GM12878 (cell line): ENCODE results near the gene KLRK1.

ENCODE experiments used
- BHLHE40 ChIP-seq, 2 experiments: fragments of 450-650 bp in 1 of 2; IDR thresholded peaks; 2 replicates each; pipeline ENCODE4 v1.6.1; 2011 to 2017; ENCODE audit warnings: low read depth in 2 of 2, borderline replicate concordance in 1 of 2, improper control_type of control experiment in 1 of 2, low read length in 1 of 2, mild to moderate bottlenecking in 1 of 2
- BMI1 ChIP-seq: fragments of 450-650 bp; IDR thresholded peaks from 2 replicates; pipeline ENCODE4 v1.6.1; 2016; ENCODE audit warnings: mild to moderate bottlenecking, moderate library complexity, borderline replicate concordance
- CTCF ChIP-seq, 3 experiments: IDR thresholded peaks in 2 of 3; conservative IDR thresholded peaks in 1 of 3; 2 replicates each; pipeline ENCODE4 v1.5.1; 2011; ENCODE audit warnings: low read depth in 3 of 3, low read length in 3 of 3, mild to moderate bottlenecking in 3 of 3, control low read depth in 2 of 3, moderate library complexity in 2 of 3, inconsistent platforms in 1 of 3, mixed read lengths in 1 of 3; ENCODE audit not compliant: control insufficient read depth in 2 of 3, insufficient read depth in 1 of 3; ENCODE audit errors: extremely low read depth in 1 of 3
- NBN ChIP-seq: fragments of 450-650 bp; IDR thresholded peaks from 2 replicates; pipeline ENCODE4 v1.6.1; 2016
- PKNOX1 ChIP-seq: fragments of 450-650 bp; IDR thresholded peaks from 2 replicates; pipeline ENCODE4 v1.6.1; 2016; ENCODE audit warnings: mild to moderate bottlenecking
- RAD21 ChIP-seq: IDR thresholded peaks from 2 replicates; pipeline ENCODE4 v1.6.1; 2011; ENCODE audit warnings: mild to moderate bottlenecking, low read depth, low read length, moderate library complexity; ENCODE audit not compliant: insufficient read depth
- RELB ChIP-seq: fragments of 450-650 bp; IDR thresholded peaks from 2 replicates; pipeline ENCODE4 v1.6.1; 2017; ENCODE audit warnings: low read depth, mild to moderate bottlenecking, moderate library complexity
- SREBF2 ChIP-seq: IDR thresholded peaks from 2 replicates; pipeline ENCODE4 v1.6.1; 2012; ENCODE audit warnings: mild to moderate bottlenecking, low read length
- TAF1 ChIP-seq: IDR thresholded peaks from 2 replicates; pipeline ENCODE4 v1.6.1; 2011; ENCODE audit warnings: mild to moderate bottlenecking, low read depth, low read length, borderline replicate concordance
- ZNF687 ChIP-seq: fragments of 450-650 bp; IDR thresholded peaks from 2 replicates; pipeline ENCODE4 v1.6.1; 2017; ENCODE audit warnings: mild to moderate bottlenecking, moderate library complexity

GRCh38 chr12:10363914-10364814 is 25.7 kb downstream of the KLRK1 start:
- TF ChIP-seq SREBF2 (no peak), CTCF (IDR thresholded peaks at IDR 0.05 in 2 of 3, conservative IDR thresholded peaks at IDR 0.05 in 1 of 3; ENCODE audit: control insufficient read depth in 2 of 3, extremely low read depth in 1 of 3, insufficient read depth in 1 of 3, low read depth in 3 of 3, low read length in 3 of 3) (no peak), PKNOX1 (peak; percentile 52; the same call in 1 of the 2 replicates), BHLHE40 (IDR thresholded peaks at IDR 0.05; ENCODE audit: borderline replicate concordance in 1 of 2, low read depth in 2 of 2, low read length in 1 of 2) (peak; percentile 43 to 87), RELB (peak; percentile 70), NBN (0 out of 2 replicates have a peak, but pooled peaks have one; percentile 58), TAF1 (peak; percentile 17; the same call in 1 of the 2 replicates), RAD21 (no peak), BMI1 (no peak), ZNF687 (no peak)
